ENCODE data around the gene LMF2.
A peak's percentile ranks its signal among the peaks of the same experiment; 100 is the strongest.
"Not testable (repeated sequence)": the region's sequence is repeated elsewhere in the genome, so short reads cannot be mapped to it uniquely, and the experiment has no call there.

The LMF2 gene, protein sequence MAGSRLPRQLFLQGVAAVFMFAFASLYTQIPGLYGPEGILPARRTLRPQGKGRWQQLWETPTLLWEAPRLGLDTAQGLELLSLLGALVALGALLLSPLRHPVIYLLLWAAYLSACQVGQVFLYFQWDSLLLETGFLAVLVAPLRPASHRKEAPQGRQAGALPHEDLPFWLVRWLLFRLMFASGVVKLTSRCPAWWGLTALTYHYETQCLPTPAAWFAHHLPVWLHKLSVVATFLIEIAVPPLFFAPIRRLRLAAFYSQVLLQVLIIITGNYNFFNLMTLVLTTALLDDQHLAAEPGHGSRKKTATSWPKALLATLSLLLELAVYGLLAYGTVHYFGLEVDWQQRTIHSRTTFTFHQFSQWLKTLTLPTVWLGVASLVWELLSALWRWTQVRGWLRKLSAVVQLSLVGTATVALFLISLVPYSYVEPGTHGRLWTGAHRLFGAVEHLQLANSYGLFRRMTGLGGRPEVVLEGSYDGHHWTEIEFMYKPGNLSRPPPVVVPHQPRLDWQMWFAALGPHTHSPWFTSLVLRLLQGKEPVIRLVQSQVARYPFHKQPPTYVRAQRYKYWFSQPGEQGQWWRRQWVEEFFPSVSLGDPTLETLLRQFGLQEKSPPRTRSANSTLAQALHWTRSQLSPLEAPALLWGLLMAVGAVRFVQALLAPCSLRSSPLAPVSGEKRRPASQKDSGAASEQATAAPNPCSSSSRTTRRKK

DNA sequence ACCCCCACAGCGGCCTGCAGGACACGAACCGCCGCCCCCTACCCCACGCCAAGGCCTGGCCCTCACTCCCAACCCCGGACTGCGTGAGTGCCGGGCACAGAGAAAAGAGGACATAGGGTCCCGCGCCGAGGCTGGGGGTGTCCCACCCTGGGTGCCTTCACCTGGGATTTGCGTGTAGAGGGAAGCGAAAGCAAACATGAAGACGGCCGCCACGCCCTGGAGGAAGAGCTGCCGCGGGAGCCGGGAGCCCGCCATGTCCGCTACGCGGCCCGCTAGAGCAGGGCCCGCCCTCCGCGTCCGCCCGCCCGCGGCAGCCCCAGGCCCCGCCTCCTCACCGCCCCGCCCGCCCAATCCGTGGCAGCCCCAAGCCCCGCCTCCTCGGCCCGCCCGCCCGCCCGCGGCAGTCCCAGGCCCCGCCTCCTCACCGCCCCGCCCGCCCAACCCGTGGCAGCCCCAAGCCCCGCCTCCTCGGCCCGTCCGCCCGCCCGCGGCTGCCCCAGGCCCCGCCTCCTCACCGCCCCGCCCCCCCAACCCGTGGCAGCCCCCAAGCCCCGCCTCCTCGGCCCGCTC, at the start of gene LMF2:
LMF2 (minus strand) TSS at position 282 of the 570 bp plus-strand sequence; CDS start at position 255, 27 bp downstream.
- DNase-seq = peak; percentile 95

GRCh38 chr22:50556703-50557102, 49.2 kb upstream of the LMF2 start:
- DNase-seq = no peak

DNA sequence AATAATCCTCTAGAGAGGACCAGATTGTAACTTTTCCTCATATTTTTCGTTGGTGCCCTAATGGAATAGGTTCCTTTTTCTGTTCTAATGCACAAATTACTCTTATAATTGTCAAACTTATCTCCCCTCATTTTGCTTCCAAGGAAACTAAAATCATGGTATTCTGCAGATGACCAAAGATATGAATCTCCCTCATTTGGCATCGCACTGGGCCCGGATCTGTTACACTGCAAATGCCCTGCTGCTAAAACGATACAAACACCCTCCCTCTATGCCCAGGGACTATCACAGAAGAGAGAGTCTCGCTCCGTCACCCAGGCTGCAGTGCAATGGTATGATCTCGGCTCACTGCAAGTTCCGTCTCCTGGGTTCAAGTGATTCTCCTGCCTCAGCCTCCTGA, 45.8 kb upstream of the LMF2 start:
- DNase-seq = no peak

GRCh38 chr22:50551160-50551752, 43.8 kb upstream of the LMF2 start:
- no peak for DNase-seq

GRCh38 chr22:50550395-50550794, 42.9 kb upstream of the LMF2 start:
- no peak for DNase-seq

DNA sequence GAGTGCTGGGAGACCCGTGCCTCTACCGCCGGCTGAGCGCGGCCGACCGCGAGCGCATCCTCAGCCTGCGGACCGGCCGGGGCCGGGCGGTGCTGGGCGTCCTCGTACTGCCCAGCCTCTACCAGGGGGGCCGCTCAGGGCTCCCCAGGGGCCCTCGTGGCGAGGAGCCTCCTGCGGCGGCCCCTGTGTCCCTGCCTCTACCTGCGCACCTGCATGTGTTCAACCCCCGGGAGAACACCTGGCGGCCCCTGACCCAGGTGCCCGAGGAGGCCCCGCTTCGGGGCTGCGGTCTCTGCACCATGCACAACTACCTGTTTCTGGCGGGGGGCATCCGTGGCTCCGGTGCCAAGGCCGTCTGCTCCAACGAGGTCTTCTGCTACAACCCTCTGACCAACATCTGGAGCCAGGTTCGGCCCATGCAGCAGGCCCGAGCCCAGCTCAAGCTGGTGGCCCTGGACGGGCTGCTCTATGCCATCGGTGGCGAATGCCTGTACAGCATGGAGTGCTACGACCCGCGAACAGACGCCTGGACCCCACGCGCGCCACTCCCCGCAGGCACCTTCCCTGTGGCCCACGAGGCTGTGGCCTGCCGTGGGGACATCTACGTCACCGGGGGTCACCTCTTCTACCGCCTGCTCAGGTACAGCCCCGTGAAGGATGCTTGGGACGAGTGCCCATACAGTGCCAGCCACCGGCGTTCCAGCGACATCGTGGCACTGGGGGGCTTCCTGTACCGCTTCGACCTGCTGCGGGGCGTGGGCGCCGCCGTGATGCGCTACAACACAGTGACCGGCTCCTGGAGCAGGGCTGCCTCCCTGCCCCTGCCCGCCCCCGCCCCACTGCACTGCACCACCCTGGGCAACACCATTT, 41.7 kb upstream of the LMF2 start:
- DNase-seq = no peak

DNA sequence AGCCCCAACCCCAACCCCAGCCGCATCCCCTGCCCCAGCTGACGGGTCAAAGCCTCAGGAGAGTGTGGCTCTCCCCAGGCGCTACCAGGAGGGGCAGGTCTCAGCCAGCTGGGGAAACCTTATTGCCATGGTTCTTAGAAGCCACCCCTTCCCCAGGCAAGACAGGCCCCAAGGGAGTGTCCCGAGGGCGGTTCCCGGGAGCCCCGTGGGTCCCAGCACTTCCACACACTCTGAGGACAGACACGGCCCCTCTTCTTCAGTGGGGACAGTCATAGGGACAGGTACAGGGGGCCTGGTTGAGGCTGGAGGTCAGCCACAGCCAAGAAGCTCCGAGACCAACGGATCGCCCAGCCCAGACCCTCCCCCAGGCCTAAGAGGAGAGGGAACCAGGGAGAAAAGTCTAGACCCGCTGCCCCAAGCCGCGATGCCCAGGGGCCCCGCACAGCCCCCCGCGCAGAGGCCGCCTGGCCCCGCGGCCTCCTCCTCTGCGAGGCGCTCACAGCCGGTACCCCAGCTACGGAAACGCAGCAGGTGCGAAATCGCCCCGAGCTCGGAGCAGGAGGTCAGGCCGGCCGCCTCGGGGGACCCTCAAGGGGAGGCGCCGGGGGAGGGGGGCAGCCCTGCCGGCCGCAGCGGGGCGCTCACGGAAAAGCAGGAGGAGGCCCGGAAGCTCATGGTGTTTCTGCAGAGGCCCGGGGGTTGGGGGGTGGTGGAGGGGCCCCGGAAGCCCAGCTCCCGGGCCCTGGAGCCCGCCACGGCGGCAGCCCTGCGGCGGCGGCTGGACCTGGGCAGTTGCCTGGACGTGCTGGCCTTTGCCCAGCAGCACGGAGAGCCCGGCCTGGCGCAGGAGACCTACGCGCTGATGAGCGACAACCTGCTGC, 40.8 kb upstream of the LMF2 start:
- no peak for DNase-seq

GRCh38 chr22:50547263-50547985, 39.9 kb upstream of the LMF2 start:
- no peak for DNase-seq

- no peak for DNase-seq
Measured at GRCh38 chr22:50546326-50547262, 39.1 kb upstream of the LMF2 start.

DNA sequence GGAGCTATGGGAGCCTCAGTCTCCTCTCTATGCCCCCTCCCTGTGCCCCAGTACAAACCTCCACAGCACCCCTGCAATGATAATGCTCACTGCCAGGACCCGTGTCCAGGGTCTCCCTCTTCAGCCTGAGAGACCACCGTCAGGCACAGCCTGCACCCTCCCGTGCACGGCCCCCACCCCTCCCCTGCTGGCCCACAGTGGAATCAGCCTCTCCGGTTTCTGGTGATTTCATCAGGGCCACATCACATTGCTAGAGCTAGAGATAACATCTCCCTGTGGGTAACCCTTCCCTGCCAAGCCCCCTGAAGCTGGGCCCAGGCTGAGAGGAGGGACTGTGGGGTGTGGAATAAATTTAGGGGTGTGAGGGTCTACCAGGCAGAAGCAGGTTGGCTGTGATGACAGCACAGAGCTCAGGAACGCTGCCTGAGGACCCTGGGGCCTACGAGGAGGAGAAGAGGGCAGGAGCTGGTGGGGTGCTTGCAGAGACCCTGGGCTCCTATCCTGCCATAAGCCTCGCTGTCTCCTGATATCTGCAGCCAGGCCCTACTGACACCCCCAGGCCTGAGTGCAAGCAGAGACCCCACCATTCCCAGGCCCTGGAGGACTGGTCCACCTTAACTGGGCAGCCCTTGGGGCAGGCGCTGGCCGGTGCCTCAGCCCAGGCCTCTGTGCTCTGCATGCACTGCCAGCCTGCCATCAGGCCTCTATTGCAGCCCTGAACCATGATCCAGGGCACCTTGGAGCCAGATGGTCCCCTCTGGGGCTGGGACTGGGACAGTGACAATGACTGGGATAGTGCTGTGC, 38.2 kb upstream of the LMF2 start, which contains the start of gene KLHDC7B:
KLHDC7B (plus strand) TSS at position 378 of the 804 bp plus-strand sequence; CDS start at position 723, 345 bp downstream.
- DNase-seq = no peak

- no peak for DNase-seq
Measured at GRCh38 chr22:50544746-50545253, 37.3 kb upstream of the LMF2 start.

DNA sequence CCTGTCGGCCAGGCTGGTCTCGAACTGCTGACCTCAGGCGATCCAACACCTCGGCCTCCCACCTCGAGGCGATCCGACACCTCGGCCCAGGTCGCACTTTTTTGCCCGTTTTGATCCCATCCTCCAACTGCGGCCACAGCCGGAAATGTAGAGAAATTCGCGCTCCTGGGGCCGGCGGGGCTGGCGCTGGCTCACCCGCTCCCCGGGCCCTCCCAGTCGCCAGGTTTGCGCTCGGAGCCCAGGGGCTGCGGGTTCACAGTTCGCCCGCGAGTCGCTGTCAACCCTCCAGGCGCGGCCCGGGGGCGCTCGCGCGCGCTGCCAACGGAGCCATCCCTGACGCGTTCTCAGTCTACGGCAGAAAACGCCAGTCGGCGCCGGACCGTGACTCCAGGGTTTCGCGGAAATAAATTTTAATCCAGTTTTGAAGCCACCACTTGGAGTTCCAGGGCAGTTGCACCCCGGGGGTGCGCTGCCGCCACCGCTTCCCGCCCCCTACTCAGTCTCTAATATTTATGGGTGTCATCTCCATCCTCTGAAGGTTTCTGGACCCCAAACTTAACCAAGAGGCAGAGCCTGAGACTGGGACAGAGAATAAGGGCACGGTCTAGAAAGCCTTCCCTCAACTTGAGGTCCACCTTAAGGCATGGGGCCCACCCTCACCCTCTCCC, 36.7 kb upstream of the LMF2 start:
- peak; percentile 49 for DNase-seq

DNA sequence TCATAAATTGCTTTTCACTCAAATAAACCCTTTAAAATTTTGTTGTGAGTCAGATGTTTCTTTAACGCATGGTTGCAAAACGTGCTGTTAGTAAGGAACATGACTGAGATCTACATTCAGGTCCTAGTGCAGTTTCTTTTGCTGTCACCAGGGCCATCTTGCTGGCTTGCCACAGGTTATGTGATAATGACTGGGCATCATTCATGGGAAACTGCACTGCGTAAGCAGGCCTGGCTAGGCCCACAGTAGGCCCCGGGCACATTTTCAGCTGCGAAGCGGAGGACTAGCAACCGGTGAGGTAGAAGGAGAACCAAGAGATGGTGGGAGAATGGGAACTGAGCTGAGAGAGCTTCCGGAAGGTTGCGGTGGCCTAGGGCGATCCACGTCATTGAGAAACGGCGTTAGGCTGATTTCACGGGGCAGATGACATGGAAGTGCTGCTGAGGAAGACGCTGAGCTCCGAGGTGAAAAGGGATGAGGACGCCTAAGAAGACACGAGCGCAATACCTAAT, 35.0 kb upstream of the LMF2 start:
- DNase-seq = no peak

- not testable (repeated sequence) for DNase-seq
Measured at GRCh38 chr22:50541667-50542026, 34.1 kb upstream of the LMF2 start.

DNA sequence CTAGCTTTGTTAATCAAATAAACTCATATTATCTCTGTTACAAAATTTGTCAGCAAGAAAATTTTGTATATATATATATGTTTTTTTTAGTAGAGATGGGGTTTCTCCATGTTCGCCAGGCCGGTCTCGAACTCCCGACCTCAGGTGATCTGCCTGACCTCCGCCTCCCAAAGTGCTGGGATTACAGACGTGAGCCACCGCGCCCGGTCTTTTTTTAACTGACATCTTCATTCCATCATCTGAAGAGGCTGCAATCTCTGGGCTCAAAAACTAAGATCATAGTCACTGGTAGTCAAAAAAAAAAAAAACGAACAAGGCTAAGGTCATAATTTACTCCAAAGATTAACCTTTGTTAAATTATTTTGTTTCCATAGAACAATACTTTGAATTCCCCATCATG, 32.9 kb upstream of the LMF2 start:
- no peak for DNase-seq

DNA sequence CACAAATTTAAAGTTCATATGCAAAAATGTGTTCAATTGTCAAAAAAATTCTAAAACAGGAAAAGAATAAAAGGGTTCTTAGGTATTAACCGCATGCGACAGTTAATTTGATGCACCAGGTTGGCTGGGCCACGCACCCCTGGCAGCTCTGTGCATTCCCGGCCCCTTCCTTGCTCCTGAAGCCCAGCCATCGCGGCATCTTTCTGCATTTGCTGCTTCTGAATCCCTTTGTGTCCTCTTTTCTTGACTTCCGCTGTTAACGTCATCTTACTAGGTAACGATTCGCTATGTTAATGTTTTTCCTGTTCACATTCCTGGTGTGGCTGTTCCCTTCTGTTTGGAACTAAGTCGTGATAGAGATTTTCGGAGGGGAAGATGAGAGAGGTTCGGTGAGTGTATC, 30.3 kb upstream of the LMF2 start:
- DNase-seq = no peak

DNA sequence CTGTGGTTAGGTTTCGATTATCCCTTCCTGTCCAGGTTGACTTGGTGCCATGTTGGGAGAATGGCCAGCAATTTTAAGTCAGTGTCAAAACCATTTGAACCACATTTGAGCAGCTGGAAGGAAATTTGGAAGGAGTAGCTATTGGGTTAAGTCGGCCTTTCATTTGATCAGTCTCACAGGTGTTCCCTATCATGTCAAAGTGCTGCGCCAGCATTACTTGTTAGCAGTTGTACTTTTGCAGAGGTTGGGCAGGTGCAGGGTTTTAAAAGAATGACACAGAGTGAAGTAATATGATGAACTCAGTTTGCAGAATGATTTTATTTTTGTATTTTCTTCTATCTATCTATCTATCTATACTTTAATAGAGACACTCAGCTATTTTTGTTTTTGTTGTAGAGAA, 28.7 kb upstream of the LMF2 start:
- DNase-seq = no peak

- DNase-seq = no peak
Measured at GRCh38 chr22:50535113-50535512, 27.6 kb upstream of the LMF2 start.
